ENCODE results near the gene TOR3A. TPM values are rescaled to one million over a fixed set of nuclear protein-coding genes. Genes with fewer than 3 reads are reported as not detected.

The TOR3A gene
- total RNA-seq, 1 donor from 2014 or later, result 13.8 TPM

DNA sequence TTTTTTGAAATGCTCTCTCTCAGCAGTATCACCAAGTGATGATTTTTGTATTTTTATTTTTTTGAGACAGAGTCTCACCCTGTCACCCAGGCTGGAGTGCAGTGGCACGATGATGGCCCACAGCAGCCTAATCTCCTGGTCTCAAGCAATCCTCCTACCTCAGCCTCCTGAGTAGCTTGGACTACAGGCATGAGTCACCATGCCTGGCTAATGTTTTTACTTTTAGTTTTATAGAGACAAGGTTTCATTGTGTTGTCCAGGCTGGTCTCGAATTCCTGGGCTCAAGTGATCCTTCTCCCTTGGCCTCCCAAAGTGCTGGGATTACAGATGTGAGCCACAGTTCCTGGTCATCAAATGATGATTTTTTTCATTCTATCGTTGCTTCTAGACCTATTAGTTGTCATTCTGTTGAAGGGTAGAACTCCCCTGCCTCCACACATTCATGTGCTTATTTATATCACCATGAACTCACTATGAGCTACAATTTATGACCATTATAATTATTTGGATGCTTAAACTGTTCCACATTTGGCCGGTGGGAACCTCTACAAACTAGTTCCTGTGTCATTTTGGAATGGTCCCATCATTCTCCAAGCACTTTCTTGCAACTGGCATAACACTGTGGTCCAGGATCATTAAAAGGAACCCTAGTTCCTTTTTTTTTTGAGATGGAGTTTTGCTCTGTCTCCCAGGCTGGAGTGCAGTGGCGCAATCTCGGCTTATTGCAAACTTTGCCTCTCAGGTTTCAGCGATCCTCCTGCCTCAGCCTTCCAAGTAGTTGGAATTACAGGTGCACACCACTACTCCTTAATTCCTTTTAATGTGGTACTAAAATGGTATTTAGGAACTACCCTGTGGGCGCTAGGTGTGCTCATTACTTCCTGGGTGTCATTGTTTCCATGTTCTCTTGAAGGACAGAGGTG is 20.2 kb upstream of the TOR3A start:
- DNase-seq (ENCODE audit: low spot score), result no peak
- ATAC-seq, result no peak

DNA sequence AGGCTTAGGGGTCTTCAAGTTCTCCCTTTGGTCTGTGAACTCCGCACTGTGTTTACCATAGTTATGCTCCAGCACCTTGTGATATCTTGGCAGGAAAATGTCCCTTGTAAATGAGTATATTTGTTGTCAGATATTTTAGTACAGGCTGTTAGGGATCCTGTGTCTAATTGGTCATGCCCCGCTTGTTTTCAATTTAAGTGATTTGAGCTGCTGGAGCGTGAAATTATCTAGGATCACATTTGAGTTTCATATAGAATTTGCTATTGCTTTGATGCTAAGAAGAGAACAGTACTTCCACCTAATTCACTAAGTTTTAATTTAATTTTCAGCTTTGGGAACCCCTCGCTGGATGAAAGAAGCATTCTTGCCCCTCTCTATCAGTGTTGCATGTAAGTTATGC is 15.4 kb upstream of the TOR3A start:
- DNase-seq (ENCODE audit: low spot score), result no peak
- ATAC-seq, result no peak

GRCh38 chr1:179077396-179077795 is 4.5 kb upstream of the TOR3A start:
- DNase-seq (ENCODE audit: low spot score) (no peak), ATAC-seq (no peak)

DNA sequence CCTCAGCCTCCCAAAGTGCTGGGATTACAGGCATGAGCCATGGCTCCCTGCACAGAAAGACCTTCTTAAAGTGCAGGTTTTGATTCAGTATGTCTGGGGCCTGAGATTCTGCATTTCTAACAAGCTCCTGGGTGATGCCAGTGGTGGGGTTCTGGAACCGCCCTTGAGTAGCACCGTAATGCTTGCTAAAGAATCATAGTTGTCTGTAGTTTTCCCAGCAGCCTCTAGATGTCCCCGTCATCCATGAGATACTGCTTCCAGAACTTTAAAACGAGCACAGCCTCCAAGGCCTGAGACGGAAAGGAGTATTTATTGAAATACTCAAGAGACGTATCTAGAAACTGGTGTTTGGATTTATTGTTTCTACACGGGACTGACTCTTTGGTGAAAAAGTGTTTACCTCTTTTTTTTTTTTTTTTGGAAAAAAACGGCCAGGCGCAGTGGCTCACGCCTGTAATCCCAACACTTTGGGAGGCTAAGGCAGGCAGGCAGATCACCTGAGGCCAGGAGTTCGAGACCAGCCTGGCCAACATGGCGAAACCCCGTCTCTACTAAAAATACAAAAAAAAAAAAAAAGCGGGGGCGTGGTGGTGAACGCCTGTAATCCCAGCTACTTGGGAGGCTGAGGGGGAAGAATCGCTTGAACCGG is 2.6 kb upstream of the TOR3A start:
- ATAC-seq, result peak; percentile 49
- DNase-seq (ENCODE audit: low spot score), result no peak

DNA sequence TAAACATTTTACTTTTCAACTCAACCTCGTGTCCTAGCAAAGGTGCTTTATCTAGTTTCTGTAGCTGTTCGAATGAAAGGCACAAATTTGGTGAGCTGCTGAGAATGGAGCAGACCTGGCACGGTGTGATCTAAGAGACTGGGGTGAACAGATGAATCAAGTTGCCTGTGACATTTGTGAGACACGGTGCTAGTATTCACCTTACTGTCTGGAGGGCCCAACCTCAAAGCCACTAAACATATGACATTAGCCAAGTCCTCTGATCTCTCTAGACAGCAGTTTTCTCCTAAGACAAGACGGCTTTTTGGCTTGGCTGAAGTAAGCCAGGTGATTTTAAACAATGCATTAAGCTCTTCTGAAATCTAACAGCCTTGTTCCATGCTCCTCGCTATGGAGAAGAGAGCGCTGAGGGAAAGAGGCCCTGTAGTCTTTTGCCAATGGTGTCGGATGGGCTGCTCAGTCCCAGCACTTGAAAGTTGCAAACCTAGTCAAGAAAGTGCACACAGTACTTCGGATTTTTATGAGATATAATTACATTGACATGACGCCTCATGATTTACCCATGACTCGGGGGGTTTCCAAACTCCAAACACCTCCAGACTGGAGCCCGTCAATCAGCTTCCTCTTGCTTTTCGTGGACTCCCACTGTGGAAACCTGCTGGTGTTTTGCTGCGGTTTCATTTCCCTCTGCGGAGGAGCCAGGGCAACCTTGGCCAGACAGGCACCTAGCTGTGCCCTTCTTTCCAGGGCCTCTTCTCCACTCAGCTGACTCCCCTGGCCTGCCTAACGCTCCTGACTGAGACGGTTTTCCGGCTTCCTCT is 794 bp upstream of the TOR3A start:
- no peak for DNase-seq (ENCODE audit: low spot score)
- no peak for ATAC-seq

GRCh38 chr1:179082333-179082998 is 596 bp downstream of the TOR3A start:
- DNase-seq (ENCODE audit: low spot score) (peak; percentile 62), ATAC-seq (peak; percentile 52)

- ATAC-seq (no peak), DNase-seq (ENCODE audit: low spot score) (no peak)
Observed at GRCh38 chr1:179082999-179083335, 1.1 kb downstream of the TOR3A start.

- ATAC-seq (no peak), DNase-seq (ENCODE audit: low spot score) (no peak)
Observed at GRCh38 chr1:179083533-179083932, 1.7 kb downstream of the TOR3A start.

DNA sequence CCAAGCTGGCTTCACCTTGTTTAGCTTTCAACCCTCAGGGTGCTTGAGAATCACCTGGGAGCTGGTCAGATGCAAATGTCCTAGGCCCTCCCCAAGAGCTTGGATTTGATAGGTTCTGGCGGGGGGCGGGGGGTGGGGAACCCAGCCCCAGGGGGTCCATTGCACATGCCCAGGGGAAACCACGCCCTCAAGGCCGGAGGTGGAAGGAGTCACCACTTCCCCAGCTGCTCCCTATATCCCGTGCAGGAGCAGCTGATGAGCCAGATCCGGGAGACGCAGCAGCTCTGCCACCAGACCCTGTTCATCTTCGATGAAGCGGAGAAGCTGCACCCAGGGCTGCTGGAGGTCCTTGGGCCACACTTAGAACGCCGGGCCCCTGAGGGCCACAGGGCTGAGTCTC is 5.8 kb downstream of the TOR3A start:
- ATAC-seq (no peak), DNase-seq (ENCODE audit: low spot score) (no peak)

GRCh38 chr1:179089827-179090482 is 8.1 kb downstream of the TOR3A start:
- peak; percentile 71 for ATAC-seq

DNA sequence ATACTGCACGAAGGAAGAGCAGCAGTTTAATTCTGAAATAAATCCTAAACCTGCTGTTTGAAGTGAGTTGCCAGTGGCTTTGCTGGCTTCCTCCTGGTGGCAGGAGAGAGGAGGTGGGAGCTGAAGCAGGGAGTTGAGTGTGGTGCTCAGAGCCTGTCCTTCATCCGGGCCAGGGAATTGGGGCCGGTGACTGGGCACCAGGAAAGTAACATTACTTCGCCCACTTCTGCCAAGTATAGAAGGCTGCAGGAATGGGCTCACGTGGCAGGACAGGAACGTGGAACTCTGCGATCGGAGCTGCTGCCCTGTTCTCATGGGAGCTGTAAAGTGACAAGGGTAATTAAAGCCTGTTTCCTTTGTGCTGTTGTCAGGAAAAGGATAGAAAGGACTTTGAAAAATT is 8.7 kb downstream of the TOR3A start:
- ATAC-seq (peak; percentile 3), DNase-seq (ENCODE audit: low spot score) (no peak)

More at GRCh38 chr1:179089827-179090482, 8.1 kb downstream of the TOR3A start:
- peak; percentile 90 for DNase-seq (ENCODE audit: low spot score)

GRCh38 chr1:179090923-179091322 is 9.1 kb downstream of the TOR3A start:
- ATAC-seq, result no peak
- no peak for DNase-seq (ENCODE audit: low spot score)

DNA sequence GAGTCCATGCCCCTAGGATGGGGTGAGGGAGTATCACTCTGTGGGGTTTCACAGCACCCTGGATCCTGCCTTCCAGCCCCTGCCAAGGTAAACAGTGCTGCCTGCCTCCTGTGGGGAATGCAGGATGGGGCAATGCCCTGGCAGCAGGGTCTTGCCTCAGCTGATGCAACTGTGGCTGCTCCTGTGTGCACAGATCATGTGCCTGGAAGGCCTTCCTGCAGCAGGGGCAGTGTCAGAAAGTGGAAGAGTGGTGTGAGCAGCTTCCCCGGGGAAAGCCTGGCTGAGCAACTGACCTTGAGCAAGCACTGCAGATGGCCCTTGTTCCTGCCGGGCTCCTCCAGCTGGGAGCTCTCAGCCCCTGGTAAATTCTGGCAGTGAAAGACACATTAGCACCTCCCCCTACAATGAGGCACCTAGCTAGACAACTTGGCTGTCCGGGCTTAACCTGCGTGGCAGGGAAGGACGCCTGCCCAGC is 9.9 kb downstream of the TOR3A start:
- ATAC-seq (peak; percentile 74), DNase-seq (ENCODE audit: low spot score) (peak; percentile 98)

- no peak for DNase-seq (ENCODE audit: low spot score)
- no peak for ATAC-seq
Observed at GRCh38 chr1:179092896-179093461, 11.1 kb downstream of the TOR3A start.

DNA sequence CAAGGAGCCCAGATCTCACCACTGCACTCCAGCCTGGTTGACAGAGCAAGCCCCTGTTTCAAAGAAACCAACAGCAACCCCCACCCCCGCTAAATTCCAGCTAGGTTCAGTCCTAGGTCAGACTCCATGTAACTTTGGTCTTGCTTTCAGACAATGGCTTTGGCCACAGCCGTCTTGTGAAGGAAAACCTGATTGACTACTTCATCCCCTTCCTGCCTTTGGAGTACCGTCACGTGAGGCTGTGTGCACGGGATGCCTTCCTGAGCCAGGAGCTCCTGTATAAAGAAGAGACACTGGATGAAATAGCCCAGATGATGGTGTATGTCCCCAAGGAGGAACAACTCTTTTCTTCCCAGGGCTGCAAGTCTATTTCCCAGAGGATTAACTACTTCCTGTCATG is 12.9 kb downstream of the TOR3A start:
- ATAC-seq (no peak), DNase-seq (ENCODE audit: low spot score) (no peak)

DNA sequence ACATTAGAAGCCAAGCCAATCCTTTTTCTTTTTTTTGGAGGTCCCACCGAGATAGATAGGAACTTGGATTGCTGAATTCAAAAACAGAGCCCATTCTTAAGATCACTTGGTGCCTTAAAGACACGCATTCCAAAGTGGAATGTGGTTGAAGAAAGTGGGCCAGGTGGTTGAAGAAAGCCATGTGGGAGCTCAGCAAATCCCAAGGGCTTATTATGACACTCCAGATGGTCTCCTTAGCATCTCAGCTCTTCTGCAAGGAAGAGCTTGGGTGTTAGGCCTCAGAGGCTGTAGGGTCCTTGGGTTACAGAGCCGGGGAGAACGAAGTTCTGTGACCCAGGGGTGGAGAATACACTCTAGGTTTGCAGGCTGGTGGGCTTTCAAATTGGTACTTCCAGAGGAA is 13.5 kb downstream of the TOR3A start:
- ATAC-seq (no peak), DNase-seq (ENCODE audit: low spot score) (no peak)

DNA sequence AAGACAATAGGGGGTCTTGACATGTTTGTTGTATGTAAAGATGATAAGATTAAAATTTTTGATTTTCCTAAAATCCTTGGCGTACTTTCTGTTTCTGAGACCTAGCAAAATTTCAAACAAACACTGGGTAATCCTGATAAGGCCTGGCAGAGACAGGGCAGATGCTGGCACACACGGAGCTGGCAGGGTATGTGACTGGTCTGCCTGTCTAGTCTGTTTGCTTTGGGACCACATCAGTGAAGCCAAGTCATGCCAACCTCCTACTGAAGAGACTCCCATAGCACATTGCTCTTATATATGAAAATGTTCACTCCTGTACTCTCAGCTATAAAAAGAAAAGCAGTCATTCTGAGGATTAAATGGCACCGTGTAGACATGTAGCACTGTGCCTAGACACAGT is 14.1 kb downstream of the TOR3A start:
- ATAC-seq (peak; percentile 67), DNase-seq (ENCODE audit: low spot score) (peak; percentile 82)

- ATAC-seq (no peak), DNase-seq (ENCODE audit: low spot score) (no peak)
Observed at GRCh38 chr1:179099891-179100290, 18.0 kb downstream of the TOR3A start.

- DNase-seq (ENCODE audit: low spot score) (no peak), ATAC-seq (no peak)
Observed at GRCh38 chr1:179101566-179101965, 19.7 kb downstream of the TOR3A start.

- no peak for ATAC-seq
- DNase-seq (ENCODE audit: low spot score), result no peak
Observed at GRCh38 chr1:179103999-179104398, 22.1 kb downstream of the TOR3A start.

All from left lobe of liver (tissue), 2 donors.